IPS-20b (cell line): ENCODE measurements around the gene GPAT3.
"Not testable (repeated sequence)": the region's sequence is repeated elsewhere in the genome, so short reads cannot be mapped to it uniquely, and the experiment has no call there.

Experiments used
- H3K27ac ChIP-seq: one replicate; pipeline ENCODE4 v1.5.1; 2013; ENCODE audit warnings: low read length
- H3K27me3 ChIP-seq: 2 replicates; pipeline ENCODE4 v1.6.1; 2013; ENCODE audit warnings: mild to moderate bottlenecking, low read length, inconsistent platforms; ENCODE audit not compliant: insufficient read depth
- H3K36me3 ChIP-seq: 2 replicates; pipeline ENCODE4 v1.6.1; 2013; ENCODE audit warnings: low read depth, mild to moderate bottlenecking, inconsistent platforms, low read length, moderate library complexity; ENCODE audit not compliant: insufficient read depth
- H3K4me1 ChIP-seq: 2 replicates; pipeline ENCODE4 v1.6.1; 2013; ENCODE audit warnings: mild to moderate bottlenecking, control low read depth, inconsistent platforms, low read length, moderate library complexity; ENCODE audit not compliant: insufficient read depth
- H3K4me3 ChIP-seq: 2 replicates; pipeline ENCODE4 v1.5.1; 2013; ENCODE audit warnings: mild to moderate bottlenecking, low read length, inconsistent platforms
- H3K9ac ChIP-seq: 2 replicates; pipeline ENCODE4 v1.6.1; 2013; ENCODE audit warnings: low read depth, mild to moderate bottlenecking, inconsistent platforms, low read length, moderate library complexity
- H3K9me3 ChIP-seq: 2 replicates; pipeline ENCODE4 v1.6.1; 2013; ENCODE audit warnings: mild to moderate bottlenecking, low read depth, low read length, inconsistent platforms; ENCODE audit not compliant: insufficient read depth

GPAT3 gene

GRCh38 chr4:83535520-83536361 lies at the start of gene GPAT3:
Gene GPAT3 (plus strand): TSS chr4:83536108. CDS start chr4:83536623, 515 bp downstream.
- H3K4me1 ChIP-seq, result no peaks in the 10 kb centered on the region
- H3K9ac ChIP-seq, result peak within 1 kb of the TSS; percentile 60; the same call in 1 of the 2 replicates
- no peaks in the 10 kb centered on the region for H3K36me3 ChIP-seq
- peaks cover 67% of the 10 kb centered on the region for H3K27me3 ChIP-seq
- no peak within 1 kb of the TSS for H3K27ac ChIP-seq
- H3K9me3 ChIP-seq, result no peaks in the 10 kb centered on the region
- H3K4me3 ChIP-seq, result peak within 1 kb of the TSS; percentile 88

DNA sequence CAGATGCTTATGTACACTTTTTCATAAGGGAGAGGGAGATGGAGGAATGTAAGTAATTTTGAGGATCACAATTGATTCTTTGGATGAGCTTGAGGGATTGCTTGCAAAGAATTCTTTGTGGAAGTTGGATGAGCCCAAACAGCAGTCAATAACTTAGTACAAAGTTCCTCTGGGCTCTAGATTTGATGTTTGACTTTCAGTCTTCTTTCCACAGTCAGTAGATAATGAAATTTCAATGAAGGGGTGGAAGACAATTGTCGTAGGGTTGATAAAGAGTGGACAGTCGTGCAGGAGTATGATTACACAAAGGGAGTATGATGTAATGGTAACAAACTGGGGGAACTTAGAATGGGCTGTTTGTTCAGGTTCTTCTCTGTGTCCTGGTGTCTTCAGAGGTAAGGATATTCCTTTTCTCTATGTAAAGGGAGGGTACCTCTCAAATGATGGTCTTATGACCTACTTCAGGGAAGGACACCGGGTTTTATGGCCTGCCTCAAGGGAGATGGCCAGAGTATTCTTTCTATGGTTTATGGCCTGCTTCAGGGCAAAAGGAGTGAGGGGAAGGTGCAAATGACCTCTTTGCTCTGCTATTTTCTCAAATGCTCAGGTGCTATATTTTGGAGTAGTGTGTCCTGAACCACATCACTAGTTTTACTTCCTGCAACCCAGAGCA lies 49.3 kb upstream of the GPAT3 start:
- Histone ChIP-seq H3K36me3 (no peaks in the 10 kb centered on the region), H3K9me3 (no peaks in the 10 kb centered on the region), H3K9ac (no peak overlapping the region), H3K27me3 (peaks cover 9% of the 10 kb centered on the region; the same call in 1 of the 2 replicates), H3K4me3 (no peak overlapping the region), H3K4me1 (peaks cover 5% of the 10 kb centered on the region; the same call in 1 of the 2 replicates), H3K27ac (no peak overlapping the region)

DNA sequence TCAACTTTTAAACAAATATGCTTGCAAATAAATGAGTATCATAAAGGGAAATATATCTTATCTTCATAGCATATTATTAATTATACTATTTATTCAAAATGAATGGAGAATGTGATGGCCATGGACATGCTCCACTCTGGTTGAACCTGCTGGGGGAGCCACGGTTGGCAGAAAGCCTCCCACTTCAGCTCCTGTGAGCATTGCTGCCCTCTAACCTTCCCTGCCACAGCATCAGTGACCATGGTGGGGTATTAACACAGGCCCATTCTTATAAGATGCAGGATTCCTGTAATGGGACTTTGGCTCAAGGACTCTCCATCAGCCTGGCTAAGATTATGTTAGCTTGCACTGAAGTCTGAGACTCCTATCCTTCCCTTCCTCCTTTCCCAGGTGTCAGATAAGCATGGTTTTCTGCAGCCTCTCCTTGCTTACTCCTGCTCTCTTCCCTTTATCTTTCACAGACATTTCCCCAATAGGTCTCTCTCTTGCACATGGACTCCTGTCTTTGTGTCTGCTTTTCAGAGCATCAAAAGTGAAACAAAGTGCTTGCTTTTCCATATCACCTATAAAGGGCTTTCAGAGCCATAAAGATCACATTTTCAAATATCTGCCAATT lies 46.1 kb upstream of the GPAT3 start:
- Histone ChIP-seq H3K9ac (no peak overlapping the region), H3K4me1 (peaks cover 5% of the 10 kb centered on the region; the same call in 1 of the 2 replicates), H3K4me3 (no peak overlapping the region), H3K27ac (no peak overlapping the region), H3K27me3 (no peaks in the 10 kb centered on the region), H3K9me3 (no peaks in the 10 kb centered on the region), H3K36me3 (no peaks in the 10 kb centered on the region)

DNA sequence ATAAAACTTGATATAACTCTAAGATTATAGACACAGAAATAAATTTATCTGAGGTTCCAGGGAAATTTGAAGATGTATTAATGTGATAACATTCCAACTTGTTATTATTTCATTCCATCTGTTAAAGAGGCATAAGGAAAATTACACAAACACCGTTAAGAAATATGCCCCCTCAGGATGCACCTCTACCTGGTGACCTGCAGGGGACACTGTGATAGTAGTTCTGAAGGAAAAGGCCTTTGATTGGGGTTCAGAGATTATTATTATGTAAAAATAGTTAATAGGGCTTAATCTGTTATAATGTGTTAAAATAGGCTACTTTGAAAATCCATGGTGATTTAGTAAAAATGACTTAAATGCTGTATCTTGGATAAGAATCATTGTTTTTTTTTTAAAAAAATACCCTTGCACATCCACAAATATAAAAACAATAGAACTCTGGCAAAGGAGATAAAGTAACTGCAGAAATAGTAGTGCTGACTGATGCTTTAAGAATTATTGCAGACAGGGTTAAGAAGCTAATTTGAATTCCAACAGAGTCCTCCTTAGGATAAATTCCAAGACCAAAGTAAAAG lies 44.9 kb upstream of the GPAT3 start:
- no peaks in the 10 kb centered on the region for H3K9me3 ChIP-seq

GRCh38 chr4:83496085-83496917 lies 39.6 kb upstream of the GPAT3 start:
- not testable (repeated sequence) for H3K27ac ChIP-seq, H3K36me3 ChIP-seq, H3K4me1 ChIP-seq, H3K9me3 ChIP-seq, H3K4me3 ChIP-seq, H3K9ac ChIP-seq, H3K27me3 ChIP-seq

More for the DNA sequence above, 44.9 kb upstream of the GPAT3 start:
- H3K27me3 ChIP-seq, result no peaks in the 10 kb centered on the region
- no peaks in the 10 kb centered on the region for H3K4me1 ChIP-seq
- no peak overlapping the region for H3K27ac ChIP-seq
- H3K9ac ChIP-seq, result no peak overlapping the region
- H3K4me3 ChIP-seq, result no peak overlapping the region
- no peaks in the 10 kb centered on the region for H3K36me3 ChIP-seq

DNA sequence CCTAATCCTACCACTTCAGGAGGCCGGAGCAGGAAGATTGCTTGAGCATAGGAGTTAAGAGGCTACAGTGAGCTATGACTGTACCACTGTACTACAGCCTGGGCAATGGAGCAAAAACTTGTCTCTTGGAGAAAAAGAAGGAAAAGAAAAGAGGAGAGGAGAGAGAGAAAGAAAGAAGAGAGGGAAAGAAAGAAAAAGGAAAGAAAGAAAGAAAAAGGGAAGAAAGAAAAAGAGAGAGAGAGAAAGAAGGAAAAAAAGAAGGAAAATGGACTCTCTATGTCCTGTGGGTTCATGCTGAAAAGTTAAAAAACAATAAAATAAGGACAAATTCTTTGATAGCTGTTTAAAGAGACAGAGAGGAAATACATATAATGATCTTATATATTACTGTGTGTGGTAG lies 37.7 kb upstream of the GPAT3 start:
- Histone ChIP-seq H3K36me3 (no peaks in the 10 kb centered on the region), H3K4me3 (no peak overlapping the region), H3K9ac (no peak overlapping the region), H3K27ac (no peak overlapping the region), H3K4me1 (no peaks in the 10 kb centered on the region), H3K27me3 (no peaks in the 10 kb centered on the region), H3K9me3 (no peaks in the 10 kb centered on the region)

DNA sequence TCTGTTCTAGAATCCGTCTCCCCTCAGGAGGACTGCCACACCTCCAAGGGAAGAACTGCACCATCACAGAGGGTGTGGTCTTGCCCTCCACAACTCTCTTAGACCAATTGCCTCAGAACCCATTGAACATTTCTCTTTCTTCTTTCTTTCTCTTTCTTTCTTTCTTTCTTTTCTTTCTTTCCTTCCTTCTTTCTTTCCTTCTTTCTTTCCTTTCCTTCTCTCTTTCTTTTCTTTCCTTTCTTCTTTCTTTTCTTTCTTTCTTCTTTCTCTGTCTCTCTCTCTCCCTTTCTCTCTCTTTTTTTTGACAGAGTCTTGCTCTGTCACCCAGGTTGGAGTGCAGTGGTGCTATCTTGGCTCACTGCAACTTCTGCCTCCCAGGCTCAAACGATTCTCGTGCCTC lies 34.2 kb upstream of the GPAT3 start:
- not testable (repeated sequence) for H3K9me3 ChIP-seq, H3K27ac ChIP-seq, H3K36me3 ChIP-seq, H3K9ac ChIP-seq, H3K27me3 ChIP-seq, H3K4me3 ChIP-seq, H3K4me1 ChIP-seq

- Histone ChIP-seq H3K4me3 (no peak overlapping the region), H3K9me3 (no peaks in the 10 kb centered on the region), H3K27ac (no peak overlapping the region), H3K9ac (no peak overlapping the region), H3K4me1 (no peaks in the 10 kb centered on the region), H3K36me3 (no peaks in the 10 kb centered on the region), H3K27me3 (no peaks in the 10 kb centered on the region)
These were observed 31.9 kb upstream of the GPAT3 start for GRCh38 chr4:83503974-83504373.

- no peak overlapping the region for H3K4me3 ChIP-seq
- no peaks in the 10 kb centered on the region for H3K36me3 ChIP-seq
- H3K9ac ChIP-seq, result no peak overlapping the region
- no peaks in the 10 kb centered on the region for H3K4me1 ChIP-seq
- no peaks in the 10 kb centered on the region for H3K9me3 ChIP-seq
- H3K27me3 ChIP-seq, result no peaks in the 10 kb centered on the region
- no peak overlapping the region for H3K27ac ChIP-seq
These were observed 31.4 kb upstream of the GPAT3 start for GRCh38 chr4:83504503-83504902.

DNA sequence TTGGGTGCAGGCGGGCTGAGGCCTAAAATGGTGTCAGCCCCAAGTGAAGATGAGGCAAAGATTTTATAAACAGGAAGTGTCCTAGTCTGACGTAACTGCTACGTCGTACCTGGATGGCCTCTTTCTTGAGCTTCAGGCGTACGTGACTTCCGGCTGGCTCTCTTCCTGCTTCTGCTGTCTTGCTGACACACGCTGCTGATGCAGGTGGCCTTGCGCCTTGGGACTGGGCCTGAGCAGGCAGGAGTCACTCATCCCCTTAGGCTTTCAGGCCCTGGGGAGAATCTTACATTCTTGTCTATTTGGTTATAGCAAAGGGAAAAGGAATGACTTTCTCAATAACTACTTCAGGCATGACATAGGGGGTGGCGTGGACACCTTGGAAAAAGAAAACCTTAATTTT lies 30.9 kb upstream of the GPAT3 start:
- H3K4me3 ChIP-seq, result no peak overlapping the region
- H3K9me3 ChIP-seq, result no peaks in the 10 kb centered on the region
- no peak overlapping the region for H3K27ac ChIP-seq
- no peak overlapping the region for H3K9ac ChIP-seq
- H3K27me3 ChIP-seq, result no peaks in the 10 kb centered on the region
- H3K4me1 ChIP-seq, result no peaks in the 10 kb centered on the region
- no peaks in the 10 kb centered on the region for H3K36me3 ChIP-seq

DNA sequence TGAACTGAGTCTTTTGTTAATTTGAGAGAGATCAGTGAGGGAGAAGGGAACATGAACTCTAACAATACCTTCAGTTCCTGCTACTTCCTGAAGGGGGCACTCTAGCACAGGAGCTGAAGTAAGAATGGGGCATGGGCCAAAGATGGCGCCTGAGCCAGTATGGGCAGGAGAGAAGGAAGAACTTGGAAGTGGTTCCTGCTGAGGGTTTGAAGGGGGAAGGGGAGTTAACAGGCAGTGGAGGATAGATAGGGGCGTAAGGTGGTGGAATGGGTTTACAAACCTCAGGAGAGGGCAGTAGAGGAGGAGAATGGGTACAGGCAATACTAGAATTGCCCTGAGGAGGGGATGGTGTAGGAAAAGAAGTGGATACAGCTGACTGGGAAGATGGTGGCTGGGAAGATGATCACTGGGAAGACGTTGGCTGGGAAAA lies 26.7 kb upstream of the GPAT3 start:
- not testable (repeated sequence) for H3K36me3 ChIP-seq, H3K4me1 ChIP-seq, H3K27me3 ChIP-seq, H3K9ac ChIP-seq, H3K27ac ChIP-seq, H3K4me3 ChIP-seq, H3K9me3 ChIP-seq
